ENCODE measurements around the gene CD151.

Gene CD151

DNA sequence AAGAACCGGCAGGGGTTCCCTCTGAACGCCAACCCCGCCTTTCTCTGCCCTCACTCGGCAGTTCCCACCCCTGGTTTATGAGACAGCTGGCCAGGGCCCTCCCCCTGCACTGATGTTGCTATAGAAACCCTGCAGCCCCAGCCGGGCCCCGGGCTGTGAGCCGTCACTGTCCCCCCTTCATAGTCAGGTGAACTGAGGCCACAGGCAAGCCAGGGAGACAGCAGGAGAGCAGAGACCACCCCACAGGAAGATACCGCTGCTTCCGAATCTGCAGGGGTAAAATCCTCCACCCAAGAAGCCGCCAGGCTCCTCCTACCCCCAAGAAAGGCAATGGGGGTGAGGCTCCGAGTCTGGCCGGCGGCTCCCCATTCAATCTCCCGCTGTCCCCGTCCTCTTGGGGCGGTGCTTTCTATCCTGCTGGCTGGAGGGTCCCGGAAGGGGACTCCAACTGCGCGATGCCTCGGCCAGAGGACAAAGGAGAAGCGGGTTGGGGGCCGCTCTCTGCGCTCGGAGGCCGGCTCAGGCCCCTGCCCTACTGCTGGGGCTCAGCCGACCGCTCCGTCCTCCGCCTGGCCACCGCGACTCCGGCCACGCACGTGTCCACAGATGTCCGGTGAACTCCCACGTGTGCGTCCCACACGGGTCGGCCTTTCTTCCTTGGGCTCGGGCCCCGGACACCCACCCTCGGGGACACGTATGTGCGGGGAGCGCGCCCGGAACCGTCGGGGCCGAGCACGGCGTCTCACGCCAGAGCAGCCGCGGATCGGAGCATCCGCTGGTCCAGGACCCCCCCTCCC is 35.3 kb upstream of the CD151 start:
- DNase-seq: peak; percentile 72

DNA sequence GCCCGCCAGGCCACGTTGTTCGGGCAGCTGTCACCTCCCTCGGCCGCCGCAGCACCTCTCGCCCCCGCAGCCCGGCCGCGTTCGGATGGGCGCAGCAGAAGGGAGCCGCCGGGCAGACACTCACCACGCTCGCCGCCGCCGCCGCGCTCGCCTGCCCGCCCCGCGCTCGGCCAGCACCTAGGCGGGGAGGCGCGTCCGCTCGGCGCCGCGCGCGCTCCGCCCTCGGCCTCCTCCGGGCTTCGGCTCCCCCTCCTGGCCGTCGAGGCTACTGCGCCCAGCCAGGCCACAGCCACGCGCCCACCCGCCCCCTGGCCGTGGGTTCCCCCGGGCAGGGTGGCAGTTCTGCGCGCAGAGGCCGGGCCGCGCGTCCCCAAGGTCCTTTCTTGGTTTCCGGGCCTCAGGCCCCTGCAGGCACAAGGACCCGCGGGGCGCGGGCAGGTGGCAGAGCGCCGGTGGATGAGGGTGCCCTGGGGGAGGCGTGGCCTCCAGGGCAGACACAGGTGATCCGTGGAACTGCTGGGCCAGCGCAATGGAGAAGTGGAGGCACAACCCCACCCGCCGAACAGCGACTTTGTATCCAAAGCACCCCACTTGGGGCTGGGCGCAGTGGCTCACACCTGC is 34.5 kb upstream of the CD151 start, which contains the start of gene SLC25A22:
Gene SLC25A22 (minus strand): TSS at position 189 of the 621 bp plus-strand sequence. CDS start 3,275 bp downstream, outside the sequence.
- peak; percentile 80 for DNase-seq

DNA sequence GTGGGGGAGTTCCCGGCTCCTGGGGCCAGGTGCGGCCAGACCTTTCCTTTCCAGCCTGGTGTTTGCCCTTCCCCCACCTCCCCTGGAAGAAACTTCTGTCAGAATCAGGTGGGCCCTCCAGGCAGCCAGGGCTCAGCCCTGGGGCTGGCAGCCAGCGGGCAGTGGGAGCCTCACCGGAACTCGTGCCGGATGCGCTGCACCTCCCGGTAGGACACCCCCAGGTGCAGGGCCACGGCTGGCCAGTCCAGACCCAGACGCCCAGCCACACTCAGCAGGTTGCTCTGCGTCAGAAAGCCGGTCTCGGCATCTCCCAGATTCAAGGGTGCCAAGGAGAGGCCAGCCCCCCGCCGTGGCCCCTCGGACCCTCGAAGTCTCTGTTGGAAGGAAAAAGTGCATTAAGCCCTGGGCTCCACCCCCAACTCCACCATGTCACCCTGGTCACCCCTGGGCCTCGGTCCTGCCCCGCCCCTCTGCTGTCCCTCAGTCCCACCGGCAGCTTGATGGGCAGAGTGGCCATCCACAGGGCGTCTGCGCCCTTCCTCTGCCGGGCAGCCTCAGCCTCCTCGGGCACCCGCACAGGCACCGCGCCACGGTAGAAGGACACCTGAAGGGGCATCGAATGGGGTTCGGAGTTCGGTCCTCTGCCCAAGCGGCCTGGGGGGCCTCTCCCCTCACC is 33.0 kb upstream of the CD151 start:
- no peak for DNase-seq

DNA sequence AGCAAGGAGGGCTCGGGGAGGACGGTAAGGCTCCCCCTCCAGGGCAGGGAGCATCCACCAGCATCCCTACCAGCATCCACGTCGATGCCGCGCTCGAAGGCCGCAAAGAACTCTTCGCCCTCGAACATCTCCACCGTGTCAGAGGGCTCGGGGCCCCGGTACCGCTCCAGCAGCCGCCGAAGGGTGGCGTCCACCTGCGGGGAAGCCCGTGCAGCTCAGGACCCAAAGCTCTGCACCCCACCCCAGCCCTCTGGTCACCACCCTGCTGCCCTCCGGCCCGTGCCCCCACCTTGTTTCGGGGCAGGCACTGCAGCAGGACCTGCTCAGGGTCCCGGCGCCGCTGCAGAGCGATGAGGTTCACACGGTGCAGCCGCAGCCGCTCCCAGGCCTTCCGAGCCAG is 32.3 kb upstream of the CD151 start:
- no peak for DNase-seq

DNA sequence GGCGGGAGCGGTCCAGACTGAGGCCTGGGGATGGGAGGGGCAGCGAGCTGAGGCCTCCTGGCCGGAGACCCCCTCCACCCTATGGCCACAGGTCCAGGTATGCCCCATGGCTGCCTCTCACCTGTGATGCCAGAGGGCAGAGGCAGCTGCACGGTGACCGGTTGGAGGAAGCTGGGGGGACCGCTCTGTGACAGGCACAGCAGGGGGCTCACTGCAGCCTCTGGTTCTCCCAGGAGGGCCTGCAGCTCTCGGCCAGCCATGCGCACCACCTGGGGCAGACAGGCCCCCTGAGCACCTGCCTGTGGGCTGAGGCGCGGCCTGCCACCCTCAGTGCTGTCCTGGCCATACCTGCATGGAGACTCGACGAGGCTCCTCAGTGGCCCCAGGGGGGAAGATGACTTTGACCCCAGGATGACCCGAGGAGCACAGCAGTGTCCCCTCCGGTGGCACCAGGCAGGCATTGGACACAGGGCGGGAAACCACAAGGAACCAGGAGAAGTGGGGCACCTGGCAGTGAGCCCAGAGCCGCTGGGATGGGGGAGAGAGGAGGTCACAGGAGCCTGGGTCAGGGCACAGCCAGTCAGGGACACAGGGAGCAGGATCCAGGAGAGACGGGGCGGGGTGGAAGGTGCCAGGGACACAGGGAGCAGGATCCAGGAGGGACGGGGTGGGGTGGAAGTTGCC is 31.5 kb upstream of the CD151 start:
- no peak for DNase-seq

DNA sequence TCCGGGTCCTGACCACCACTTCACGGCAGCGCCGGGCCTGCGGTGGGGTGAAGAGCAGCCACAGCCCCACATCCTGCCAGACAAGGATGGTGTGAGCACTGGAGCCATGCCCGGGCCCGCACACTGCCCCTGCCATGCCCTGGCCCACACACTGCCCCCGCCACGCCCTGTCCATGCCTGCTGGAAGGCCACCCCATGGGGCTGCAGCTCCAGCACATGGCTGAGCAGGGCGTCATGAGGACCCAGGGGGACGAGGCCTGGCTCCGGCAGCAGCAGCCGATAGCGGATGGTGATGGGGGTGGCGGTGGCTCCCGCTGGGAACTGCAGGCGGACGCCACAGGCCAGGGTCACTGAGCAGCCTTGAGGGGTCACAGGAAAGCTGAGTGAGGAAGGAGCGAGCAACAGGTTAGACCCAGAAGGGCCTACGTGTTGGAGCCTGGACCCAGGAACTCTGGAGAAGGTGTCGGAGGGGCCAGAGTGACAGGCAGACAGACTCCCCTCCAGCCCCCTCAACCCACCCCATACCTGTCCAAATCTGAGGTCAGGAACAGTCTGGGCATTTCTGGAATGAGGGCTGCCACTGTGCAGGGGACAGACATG is 30.6 kb upstream of the CD151 start:
- no peak for DNase-seq

DNA sequence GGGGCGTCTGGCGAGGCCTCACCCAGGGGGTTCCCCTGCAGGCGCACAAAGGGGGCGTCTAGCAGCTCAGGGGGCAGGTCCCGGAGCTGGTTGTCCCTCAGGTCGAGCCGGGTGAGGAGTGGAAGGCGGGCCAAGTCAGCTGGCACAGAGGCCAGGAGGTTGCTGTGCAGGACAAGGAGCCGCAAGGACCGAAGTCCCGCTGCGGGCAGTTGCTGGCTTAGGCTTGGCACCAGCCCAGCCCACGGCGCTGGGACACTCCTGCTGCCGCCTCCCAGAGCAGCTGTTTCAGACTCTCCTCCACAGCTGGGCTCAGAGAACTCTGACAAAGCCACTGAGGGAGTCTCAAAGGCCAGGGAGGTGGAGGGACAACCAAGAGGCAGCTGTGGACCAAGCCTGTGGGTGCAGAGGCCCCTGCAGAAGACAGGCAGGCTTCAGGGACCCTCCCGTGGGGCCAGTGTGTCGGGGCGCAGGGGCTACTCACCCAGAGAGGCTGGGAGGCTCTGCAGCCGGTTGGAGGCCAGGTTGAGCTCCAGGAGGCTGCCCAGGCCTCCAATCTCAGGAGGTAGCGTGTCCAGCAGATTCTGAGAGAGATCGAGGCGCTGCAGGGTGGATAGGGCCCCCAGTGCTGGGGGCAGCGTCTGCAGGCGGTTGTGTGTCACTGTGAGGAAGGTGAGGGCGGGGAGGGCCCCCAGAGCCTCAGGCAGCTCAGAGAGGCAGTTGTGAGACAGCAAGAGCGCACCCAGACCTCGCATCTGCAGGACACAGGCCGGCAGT is 29.9 kb upstream of the CD151 start:
- no peak for DNase-seq

DNA sequence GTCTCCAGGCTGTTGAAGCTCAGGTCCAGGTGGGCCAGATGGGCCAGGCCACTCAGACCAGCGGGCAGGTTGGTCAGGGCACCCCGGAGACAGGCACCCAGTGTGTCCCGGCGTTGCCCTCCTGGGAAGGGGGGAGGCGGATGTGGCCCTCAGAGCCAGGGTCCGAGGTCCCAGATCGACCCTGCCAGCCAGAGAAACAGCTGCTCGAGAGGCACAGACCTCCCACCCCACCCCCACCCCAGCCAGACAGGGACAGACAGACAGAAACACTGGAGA is 29.3 kb upstream of the CD151 start:
- DNase-seq: no peak

DNA sequence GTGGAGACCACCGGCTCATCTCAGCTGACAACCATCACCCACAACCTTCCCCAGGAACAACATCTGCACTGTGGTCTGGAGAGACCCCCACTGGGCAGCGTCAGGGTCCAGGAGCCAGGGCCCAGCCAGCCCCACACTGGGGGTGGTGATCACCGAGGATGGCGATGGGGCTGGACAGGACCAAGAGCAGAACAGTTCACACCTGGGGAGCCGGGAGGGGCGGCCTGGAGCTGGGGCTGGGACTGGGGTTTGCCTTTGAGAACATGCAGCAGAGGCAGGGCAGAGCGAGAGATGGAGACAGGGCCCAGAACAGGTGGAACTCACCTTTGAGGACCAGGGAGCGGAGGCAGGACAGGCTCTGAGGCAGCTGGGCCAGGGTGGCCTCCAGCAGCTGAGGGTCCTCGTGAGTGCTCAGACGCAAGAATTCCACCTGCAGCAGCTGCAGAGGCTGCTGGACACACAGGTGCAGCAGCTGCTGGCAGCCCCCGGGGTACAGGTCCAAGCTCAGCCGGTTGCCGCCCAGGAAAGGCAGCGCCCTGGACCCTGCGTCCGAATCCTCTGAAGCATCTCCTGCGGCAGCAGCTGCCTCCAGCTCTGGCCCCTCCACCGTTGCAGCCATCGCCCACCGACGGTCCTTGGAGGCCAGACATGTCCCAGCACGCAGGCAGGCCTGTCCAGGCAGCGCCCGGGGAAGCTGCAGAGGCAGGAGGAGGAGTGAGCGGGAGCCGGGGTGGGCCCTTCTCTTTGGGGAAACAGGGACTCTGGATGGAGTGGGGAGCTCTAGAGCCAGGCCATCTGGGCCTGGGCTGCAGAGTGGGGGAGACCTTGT is 28.8 kb upstream of the CD151 start:
- no peak for DNase-seq

DNA sequence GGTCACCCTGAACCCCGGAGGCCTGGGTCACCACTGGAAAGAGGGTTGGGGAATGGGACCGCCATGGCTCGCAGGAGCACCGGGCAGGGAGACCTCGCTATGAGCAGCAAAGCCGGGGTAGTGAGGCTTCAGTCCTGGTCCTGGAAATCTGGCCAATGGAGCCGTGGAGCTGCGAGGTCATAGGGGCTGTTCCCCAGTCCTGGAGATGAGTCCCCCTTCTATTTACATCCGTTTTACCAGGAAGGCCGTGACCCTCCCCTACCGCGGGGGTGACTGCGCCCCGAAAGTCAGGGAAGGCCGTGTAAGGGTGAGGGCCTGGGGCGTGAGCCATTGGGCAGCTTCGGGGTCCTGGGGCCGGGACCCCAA is 28.2 kb upstream of the CD151 start:
- no peak for DNase-seq

DNA sequence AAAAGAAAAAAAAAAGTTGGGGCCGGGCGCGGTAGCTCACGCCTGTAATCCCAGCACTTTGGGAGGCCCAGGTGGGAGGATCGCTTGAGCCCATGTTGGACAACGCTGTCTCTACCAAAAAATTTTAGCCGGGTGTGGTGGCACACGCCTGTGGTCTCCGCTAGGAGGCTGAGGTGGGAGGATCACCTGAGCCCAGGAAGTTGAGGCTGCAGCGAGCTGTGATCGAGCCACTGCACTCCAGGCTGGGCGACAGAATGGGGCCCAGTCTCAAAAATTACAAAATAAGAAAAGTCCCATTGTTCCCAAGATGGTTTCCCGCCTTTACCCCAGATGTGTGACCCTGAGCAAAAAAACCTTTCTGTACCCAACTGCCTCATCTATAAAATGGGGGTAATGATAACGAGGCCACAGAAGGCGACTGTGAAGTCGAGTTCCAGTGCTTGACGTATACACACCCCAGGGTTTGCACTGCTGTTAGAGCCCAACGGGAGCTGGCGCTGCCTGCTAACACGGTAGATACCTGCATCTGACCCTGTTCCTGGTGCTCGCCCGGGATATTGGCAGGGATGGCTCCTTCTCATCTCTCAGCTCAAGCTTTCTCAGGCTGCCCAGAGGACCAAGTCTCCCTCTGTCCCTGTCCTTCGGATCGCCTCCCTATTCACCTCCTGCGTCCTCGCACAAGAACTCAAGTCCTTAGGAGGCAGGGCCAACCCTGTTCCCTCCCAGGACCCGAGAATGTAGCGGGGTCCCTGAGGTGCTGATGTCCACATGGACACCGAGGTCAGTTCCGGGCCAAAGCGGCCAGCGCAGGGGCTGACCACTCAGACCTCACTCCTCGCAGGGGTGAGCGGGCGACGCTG is 24.1 kb upstream of the CD151 start:
- DNase-seq: peak; percentile 50

DNA sequence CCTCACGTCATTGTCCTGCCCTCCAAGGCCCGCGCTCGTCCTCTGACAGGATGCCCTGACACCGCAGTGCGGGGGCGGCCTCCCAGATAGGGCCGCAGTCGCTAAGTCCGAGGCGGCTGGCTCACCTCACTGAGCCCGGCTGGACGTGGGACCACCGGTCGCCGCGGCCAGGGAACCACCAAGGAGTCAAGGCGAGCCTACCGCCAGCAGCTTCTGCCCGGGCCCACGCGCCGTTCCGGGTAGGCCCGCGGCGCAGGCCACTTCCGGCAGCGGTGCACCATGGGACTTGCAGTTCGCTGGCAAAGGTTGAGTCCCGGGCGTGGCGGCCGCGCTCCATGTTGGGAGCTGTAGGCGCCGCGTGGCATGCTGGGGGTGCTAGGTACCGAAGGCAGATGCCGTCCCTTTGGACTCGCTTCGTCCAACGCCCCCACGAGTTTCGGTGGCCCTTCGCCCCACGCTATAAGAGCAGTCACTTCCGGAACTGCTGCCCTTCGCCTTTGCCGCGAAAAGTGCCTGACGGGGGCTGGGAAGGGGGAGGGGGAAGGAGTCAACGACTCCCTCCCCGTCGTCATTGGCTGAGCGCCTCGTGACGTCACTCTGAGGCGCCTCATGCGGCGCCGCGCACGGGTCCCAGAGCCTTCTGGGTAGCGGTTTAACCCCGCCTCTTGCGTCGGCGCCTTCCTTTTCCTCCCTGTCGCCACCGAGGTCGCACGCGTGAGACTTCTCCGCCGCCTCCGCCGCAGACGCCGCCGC is 23.3 kb upstream of the CD151 start, which contains the start of gene RPLP2:
Gene RPLP2 (plus strand): TSS at position 681 of the 753 bp plus-strand sequence. CDS start 268 bp downstream, outside the sequence.
- DNase-seq: peak; percentile 96

DNA sequence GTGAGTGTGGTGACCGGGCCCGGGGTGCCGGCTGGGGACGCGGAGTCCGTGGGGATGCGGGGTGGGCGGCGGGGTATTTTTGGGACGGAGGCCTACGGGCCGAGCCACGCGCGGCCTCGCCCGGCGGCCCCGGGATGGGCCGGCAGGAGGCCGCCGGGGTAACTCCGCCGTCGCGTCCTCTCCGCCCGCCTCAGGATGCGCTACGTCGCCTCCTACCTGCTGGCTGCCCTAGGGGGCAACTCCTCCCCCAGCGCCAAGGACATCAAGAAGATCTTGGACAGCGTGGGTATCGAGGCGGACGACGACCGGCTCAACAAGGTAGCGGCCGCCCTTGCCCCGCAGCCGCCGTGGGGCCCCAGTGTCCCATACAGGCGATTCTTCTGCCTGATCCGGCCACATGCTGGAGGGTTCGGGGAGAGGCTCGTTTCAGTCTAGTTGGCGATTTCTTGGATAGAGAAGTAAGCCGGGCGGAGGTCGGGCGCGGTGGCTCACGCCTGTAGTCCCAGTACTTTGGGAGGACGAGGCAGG is 22.6 kb upstream of the CD151 start:
- no peak for DNase-seq

DNA sequence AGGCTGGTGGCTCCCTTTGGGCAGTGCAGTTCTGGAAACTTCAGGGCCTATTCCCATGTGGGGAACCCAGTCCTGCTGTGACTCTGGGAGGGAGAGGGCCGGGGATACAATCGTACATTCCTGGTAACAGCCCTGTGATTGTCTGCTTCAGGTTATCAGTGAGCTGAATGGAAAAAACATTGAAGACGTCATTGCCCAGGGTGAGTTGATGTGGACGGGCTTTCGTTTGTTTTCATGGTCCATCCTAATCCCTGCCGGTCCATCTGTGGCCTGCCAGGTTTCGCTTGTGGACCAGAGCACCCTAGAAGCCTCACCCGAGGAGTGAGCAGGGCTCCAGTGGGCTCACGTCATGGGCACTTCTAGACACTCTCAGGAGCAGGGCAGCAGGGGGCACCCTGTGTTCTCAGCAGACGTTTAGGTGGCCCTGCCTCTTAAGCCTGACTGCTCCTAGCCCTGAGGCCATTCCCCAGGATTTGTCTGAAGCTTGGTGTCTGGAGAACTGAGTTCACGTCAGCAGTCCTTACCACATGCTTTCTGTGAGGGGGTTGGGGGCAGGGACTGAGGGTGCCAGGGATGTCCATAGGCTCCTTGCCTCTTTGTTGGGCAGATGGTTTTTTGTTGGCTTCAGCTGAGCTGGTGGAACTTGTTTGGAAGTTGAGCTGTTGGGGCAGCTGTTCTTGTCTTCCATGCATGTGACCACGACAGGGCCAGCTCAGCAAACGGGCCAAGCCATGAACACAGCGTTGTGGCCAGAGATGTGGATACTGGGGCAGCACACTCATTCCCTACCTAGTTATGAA is 21.1 kb upstream of the CD151 start:
- no peak for DNase-seq

DNA sequence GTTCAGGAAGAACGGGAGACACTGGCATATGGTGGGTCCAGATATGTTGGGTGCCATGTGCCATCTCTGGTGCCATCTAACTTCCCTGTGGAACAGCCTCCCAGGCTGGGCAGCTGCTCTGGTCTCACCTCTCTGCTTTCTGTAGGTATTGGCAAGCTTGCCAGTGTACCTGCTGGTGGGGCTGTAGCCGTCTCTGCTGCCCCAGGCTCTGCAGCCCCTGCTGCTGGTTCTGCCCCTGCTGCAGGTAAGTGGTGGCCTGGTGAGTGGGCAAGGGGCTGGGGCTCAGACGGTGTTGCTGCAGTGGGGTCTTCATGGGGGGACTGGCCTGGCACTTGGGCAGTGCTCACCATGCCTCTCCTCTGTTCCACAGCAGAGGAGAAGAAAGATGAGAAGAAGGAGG is 20.4 kb upstream of the CD151 start:
- DNase-seq: no peak

DNA sequence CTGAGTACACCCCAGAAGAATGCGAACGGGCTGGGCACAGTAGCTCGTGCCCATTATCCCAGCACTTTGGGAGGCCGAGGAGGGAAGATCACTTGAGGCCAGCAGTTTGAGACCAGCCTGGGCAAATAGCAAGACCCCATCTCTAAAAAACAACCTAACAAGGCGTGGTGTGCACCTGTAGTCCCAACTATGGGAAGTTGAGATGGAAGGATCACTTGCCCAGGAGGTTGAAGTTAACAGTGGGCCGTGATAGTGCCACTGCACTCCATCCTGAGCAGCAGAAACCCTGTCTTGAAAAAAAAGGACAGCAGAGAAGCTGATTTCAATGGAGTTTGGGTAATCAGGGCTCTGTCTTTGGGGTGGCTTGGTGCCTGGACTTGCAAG is 19.7 kb upstream of the CD151 start:
- DNase-seq: no peak

DNA sequence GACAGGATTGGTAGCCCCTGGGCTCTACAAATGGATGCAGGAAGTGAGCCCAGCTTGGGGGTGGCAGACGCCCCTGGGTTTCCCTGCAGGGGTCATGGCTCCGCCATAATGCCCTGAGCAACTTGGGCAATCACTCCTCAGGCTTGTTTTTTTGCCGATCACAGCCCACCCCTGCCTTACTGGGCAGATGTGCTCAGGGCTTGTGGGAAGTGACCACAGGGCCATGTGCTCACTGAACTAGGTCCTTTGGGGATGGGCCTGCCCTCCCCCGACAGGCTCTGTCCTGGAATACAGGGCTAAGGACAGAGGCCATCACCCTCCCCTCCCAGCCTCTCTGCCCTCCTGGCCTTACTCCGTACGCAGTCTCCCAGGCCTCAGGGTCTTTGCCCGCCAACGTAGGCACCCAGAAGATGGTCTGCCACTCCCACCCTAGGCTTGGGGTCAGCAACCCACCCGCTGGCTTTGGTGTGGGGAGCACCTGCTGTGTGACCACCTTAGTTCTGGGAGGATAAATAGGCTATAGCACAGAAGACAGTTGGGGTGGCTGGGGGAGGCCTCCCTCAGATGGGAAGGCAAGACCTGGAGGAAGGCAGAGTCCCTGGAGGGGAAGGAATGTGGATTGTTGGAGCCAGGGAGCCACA is 19.2 kb upstream of the CD151 start:
- DNase-seq: no peak

All from central memory CD4-positive, alpha-beta T cell (primary cell).